Measurements from ENCODE around the gene SERPINA6. TPM values are rescaled to one million over a fixed set of nuclear protein-coding genes. Genes with fewer than 3 reads are reported as not detected.

Gene SERPINA6
- total and polyA plus RNA-seq, 2 experiments from 2014 or later, result 0.11 TPM; not detected in 1

- Histone ChIP-seq H3K27ac (no peak overlapping the region), H3K36me3 (no peaks in the 10 kb centered on the region), H3K4me3 (no peak overlapping the region), H3K27me3 (peaks cover 6% of the 10 kb centered on the region), H3K9me3 (ENCODE audit: low read depth) (no peaks in the 10 kb centered on the region), H3K4me1 (ENCODE audit: low read depth) (no peaks in the 10 kb centered on the region)
- no peak for DNase-seq (ENCODE audit: low read depth in 1 of 2, low spot score in 1 of 2)
- no peak for TF ChIP-seq CTCF (IDR thresholded peaks at IDR 0.05; ENCODE audit: low read depth, low read length)
Observed at GRCh38 chr14:94343238-94344005, 20.3 kb upstream of the SERPINA6 start.

- no peak overlapping the region for H3K27ac ChIP-seq
- H3K9me3 ChIP-seq (ENCODE audit: low read depth), result no peaks in the 10 kb centered on the region
- DNase-seq (ENCODE audit: low read depth in 1 of 2, low spot score in 1 of 2), result peak in 1 of 2 donors; percentile 100
- H3K36me3 ChIP-seq, result no peaks in the 10 kb centered on the region
- no peak for TF ChIP-seq CTCF (IDR thresholded peaks at IDR 0.05; ENCODE audit: low read depth, low read length)
- peaks cover 6% of the 10 kb centered on the region for H3K27me3 ChIP-seq
- no peak overlapping the region for H3K4me3 ChIP-seq
- H3K4me1 ChIP-seq (ENCODE audit: low read depth), result no peaks in the 10 kb centered on the region
Observed at GRCh38 chr14:94342334-94342934, 19.3 kb upstream of the SERPINA6 start.

- DNase-seq (ENCODE audit: low read depth in 1 of 2, low spot score in 1 of 2), result no peak
- Histone ChIP-seq H3K4me1 (ENCODE audit: low read depth) (no peaks in the 10 kb centered on the region), H3K27me3 (peaks cover 6% of the 10 kb centered on the region), H3K36me3 (no peaks in the 10 kb centered on the region), H3K9me3 (ENCODE audit: low read depth) (no peaks in the 10 kb centered on the region), H3K27ac (no peak overlapping the region), H3K4me3 (no peak overlapping the region)
- TF ChIP-seq CTCF (IDR thresholded peaks at IDR 0.05; ENCODE audit: low read depth, low read length), result no peak
Observed at GRCh38 chr14:94341656-94342333, 18.7 kb upstream of the SERPINA6 start.

- H3K4me1 ChIP-seq (ENCODE audit: low read depth), result no peaks in the 10 kb centered on the region
- no peak overlapping the region for H3K27ac ChIP-seq
- no peaks in the 10 kb centered on the region for H3K36me3 ChIP-seq
- no peak for TF ChIP-seq CTCF (IDR thresholded peaks at IDR 0.05; ENCODE audit: low read depth, low read length)
- peaks cover 6% of the 10 kb centered on the region for H3K27me3 ChIP-seq
- H3K4me3 ChIP-seq, result no peak overlapping the region
- DNase-seq (ENCODE audit: low read depth in 1 of 2, low spot score in 1 of 2), result no peak
- H3K9me3 ChIP-seq (ENCODE audit: low read depth), result no peaks in the 10 kb centered on the region
Observed at GRCh38 chr14:94340533-94340932, 17.4 kb upstream of the SERPINA6 start.

GRCh38 chr14:94338023-94338422 is 14.9 kb upstream of the SERPINA6 start:
- no peak overlapping the region for H3K27ac ChIP-seq
- H3K9me3 ChIP-seq (ENCODE audit: low read depth), result no peaks in the 10 kb centered on the region
- no peaks in the 10 kb centered on the region for H3K4me1 ChIP-seq (ENCODE audit: low read depth)
- no peak for TF ChIP-seq CTCF (IDR thresholded peaks at IDR 0.05; ENCODE audit: low read depth, low read length)
- no peaks in the 10 kb centered on the region for H3K36me3 ChIP-seq
- H3K27me3 ChIP-seq, result peaks cover 6% of the 10 kb centered on the region
- no peak for DNase-seq (ENCODE audit: low read depth in 1 of 2, low spot score in 1 of 2)
- H3K4me3 ChIP-seq, result no peak overlapping the region
